ENCODE data around the gene MEF2C.

Gene MEF2C

GRCh38 chr5:88688156-88688983, 194.6 kb downstream of the MEF2C start:
- no peaks in the 10 kb centered on the region for H3K9me3 Mint-ChIP-seq
- no peak for ATAC-seq (replicated peaks)
- H3K27ac Mint-ChIP-seq, result no peak overlapping the region
- DNase-seq, result no peak
- peaks cover 28 to 46% of the 10 kb centered on the region in 2 donors for H3K4me1 Mint-ChIP-seq
- H3K36me3 Mint-ChIP-seq, result peaks cover 6 to 15% of the 10 kb centered on the region in 2 donors
- no peak overlapping the region for H3K4me3 Mint-ChIP-seq
- peaks cover 66 to 87% of the 10 kb centered on the region in 2 donors for H3K27me3 Mint-ChIP-seq

- no peak overlapping the region for H3K4me3 Mint-ChIP-seq
- ATAC-seq (replicated peaks), result no peak
These were observed 195.5 kb downstream of the MEF2C start for GRCh38 chr5:88687373-88687911.

GRCh38 chr5:88686726-88687125, 196.3 kb downstream of the MEF2C start:
- no peaks in the 10 kb centered on the region for H3K9me3 Mint-ChIP-seq
- DNase-seq (no peak), ATAC-seq (replicated peaks) (no peak)
- H3K4me1 Mint-ChIP-seq, result peaks cover 21 to 30% of the 10 kb centered on the region in 2 donors
- no peak overlapping the region for H3K4me3 Mint-ChIP-seq
- peaks cover 6 to 20% of the 10 kb centered on the region in 2 donors for H3K36me3 Mint-ChIP-seq
- peak overlapping the region; percentile 25 for H3K27ac Mint-ChIP-seq
- H3K27me3 Mint-ChIP-seq, result peaks cover 60 to 79% of the 10 kb centered on the region in 2 donors

More at GRCh38 chr5:88687373-88687911, 195.5 kb downstream of the MEF2C start:
- Mint-ChIP-seq H3K36me3 (peaks cover 6 to 20% of the 10 kb centered on the region in 2 donors), H3K9me3 (no peaks in the 10 kb centered on the region), H3K4me1 (peaks cover 27 to 37% of the 10 kb centered on the region in 2 donors), H3K27ac (peak overlapping the region; percentile 20), H3K27me3 (peaks cover 65 to 86% of the 10 kb centered on the region in 2 donors)
- no peak for DNase-seq

GRCh38 chr5:88685591-88686541, 197.1 kb downstream of the MEF2C start:
- ATAC-seq (replicated peaks) (no peak), DNase-seq (no peak)
- peak overlapping the region; percentile 80 for H3K27ac Mint-ChIP-seq
- peak overlapping the region in 1 of 2 donors; percentile 33 for H3K4me3 Mint-ChIP-seq
- peaks cover 18 to 23% of the 10 kb centered on the region in 2 donors for H3K4me1 Mint-ChIP-seq
- H3K9me3 Mint-ChIP-seq, result no peaks in the 10 kb centered on the region
- peaks cover 6 to 17% of the 10 kb centered on the region in 2 donors for H3K36me3 Mint-ChIP-seq
- peaks cover 59 to 78% of the 10 kb centered on the region in 2 donors for H3K27me3 Mint-ChIP-seq

GRCh38 chr5:88683506-88684135, 199.4 kb downstream of the MEF2C start:
- peaks cover 0 to 6% of the 10 kb centered on the region in 2 donors for H3K9me3 Mint-ChIP-seq
- peaks cover 63 to 75% of the 10 kb centered on the region in 2 donors for H3K27me3 Mint-ChIP-seq
- H3K4me1 Mint-ChIP-seq, result peaks cover 14 to 25% of the 10 kb centered on the region in 2 donors
- H3K36me3 Mint-ChIP-seq, result peaks cover 7 to 16% of the 10 kb centered on the region in 2 donors
- no peak for DNase-seq
- ATAC-seq (replicated peaks), result peak in 1 of 2 donors; percentile 36
- H3K4me3 Mint-ChIP-seq, result peak overlapping the region; percentile 6 to 11
- peak overlapping the region; percentile 84 for H3K27ac Mint-ChIP-seq

GRCh38 chr5:88682881-88683361, 200.1 kb downstream of the MEF2C start:
- peaks cover 14 to 25% of the 10 kb centered on the region in 2 donors for H3K4me1 Mint-ChIP-seq
- H3K27ac Mint-ChIP-seq, result peak overlapping the region; percentile 68
- ATAC-seq (replicated peaks) (no peak), DNase-seq (no peak)
- peaks cover 8 to 18% of the 10 kb centered on the region in 2 donors for H3K36me3 Mint-ChIP-seq
- no peak overlapping the region for H3K4me3 Mint-ChIP-seq
- H3K27me3 Mint-ChIP-seq, result peaks cover 64 to 77% of the 10 kb centered on the region in 2 donors
- peaks cover 0 to 8% of the 10 kb centered on the region in 2 donors for H3K9me3 Mint-ChIP-seq

GRCh38 chr5:88682131-88682530, 200.9 kb downstream of the MEF2C start:
- no peak overlapping the region for H3K4me3 Mint-ChIP-seq
- peaks cover 8 to 18% of the 10 kb centered on the region in 2 donors for H3K36me3 Mint-ChIP-seq
- no peak for DNase-seq
- peaks cover 3 to 8% of the 10 kb centered on the region in 2 donors for H3K9me3 Mint-ChIP-seq
- peaks cover 14 to 25% of the 10 kb centered on the region in 2 donors for H3K4me1 Mint-ChIP-seq
- no peak for ATAC-seq (replicated peaks)
- H3K27ac Mint-ChIP-seq, result no peak overlapping the region
- H3K27me3 Mint-ChIP-seq, result peaks cover 68 to 85% of the 10 kb centered on the region in 2 donors

GRCh38 chr5:88681211-88681803, 201.7 kb downstream of the MEF2C start:
- no peak for ATAC-seq (replicated peaks)
- peaks cover 3 to 8% of the 10 kb centered on the region in 2 donors for H3K9me3 Mint-ChIP-seq
- no peak for DNase-seq
- no peak overlapping the region for H3K27ac Mint-ChIP-seq
- H3K36me3 Mint-ChIP-seq, result peaks cover 8 to 18% of the 10 kb centered on the region in 2 donors
- H3K4me1 Mint-ChIP-seq, result peaks cover 17 to 29% of the 10 kb centered on the region in 2 donors
- H3K4me3 Mint-ChIP-seq, result no peak overlapping the region
- H3K27me3 Mint-ChIP-seq, result peaks cover 71 to 86% of the 10 kb centered on the region in 2 donors

- Mint-ChIP-seq H3K4me3 (peak overlapping the region; percentile 32 to 58), H3K27me3 (peaks cover 71 to 86% of the 10 kb centered on the region in 2 donors), H3K4me1 (peaks cover 19 to 38% of the 10 kb centered on the region in 2 donors), H3K27ac (peak overlapping the region; percentile 31), H3K9me3 (peaks cover 3 to 8% of the 10 kb centered on the region in 2 donors), H3K36me3 (peaks cover 8 to 19% of the 10 kb centered on the region in 2 donors)
- DNase-seq (peak; percentile 66), ATAC-seq (replicated peaks) (peak; percentile 86 to 87)
These were observed 202.5 kb downstream of the MEF2C start for GRCh38 chr5:88680253-88681132.

- ATAC-seq (replicated peaks), result no peak
- peak overlapping the region; percentile 72 for H3K27ac Mint-ChIP-seq
- H3K4me1 Mint-ChIP-seq, result peaks cover 23 to 45% of the 10 kb centered on the region in 2 donors
- H3K4me3 Mint-ChIP-seq, result peak overlapping the region in 1 of 2 donors; percentile 54
- H3K27me3 Mint-ChIP-seq, result peaks cover 69 to 85% of the 10 kb centered on the region in 2 donors
- H3K9me3 Mint-ChIP-seq, result peaks cover 3 to 8% of the 10 kb centered on the region in 2 donors
- no peak for DNase-seq
- H3K36me3 Mint-ChIP-seq, result peaks cover 6 to 24% of the 10 kb centered on the region in 2 donors
These were observed 203.3 kb downstream of the MEF2C start for GRCh38 chr5:88679638-88680037.

- H3K27ac Mint-ChIP-seq, result peak overlapping the region; percentile 31
- H3K27me3 Mint-ChIP-seq, result peaks cover 69 to 85% of the 10 kb centered on the region in 2 donors
- H3K36me3 Mint-ChIP-seq, result peaks cover 9 to 23% of the 10 kb centered on the region in 2 donors
- ATAC-seq (replicated peaks), result no peak
- peaks cover 26 to 45% of the 10 kb centered on the region in 2 donors for H3K4me1 Mint-ChIP-seq
- H3K4me3 Mint-ChIP-seq, result peak overlapping the region in 1 of 2 donors; percentile 4
- peaks cover 3 to 8% of the 10 kb centered on the region in 2 donors for H3K9me3 Mint-ChIP-seq
- no peak for DNase-seq
These were observed 204.1 kb downstream of the MEF2C start for GRCh38 chr5:88678770-88679381.

Measured in stimulated activated naive B cell treated with anti-CD40 and anti-IgM and Interleukin-4, amounts not matched to agents 10 μg/mL and 1 μg/mL and 100 μg/mL, for 72 hours (primary cell).